Measurements from ENCODE around the gene SGCA. TPM values are rescaled to one million over a fixed set of nuclear protein-coding genes. Genes with fewer than 3 reads are reported as not detected.

Gene SGCA
- total and polyA plus RNA-seq, 2 experiments from 2014 or later, result 0.19 TPM; not detected in 1

DNA sequence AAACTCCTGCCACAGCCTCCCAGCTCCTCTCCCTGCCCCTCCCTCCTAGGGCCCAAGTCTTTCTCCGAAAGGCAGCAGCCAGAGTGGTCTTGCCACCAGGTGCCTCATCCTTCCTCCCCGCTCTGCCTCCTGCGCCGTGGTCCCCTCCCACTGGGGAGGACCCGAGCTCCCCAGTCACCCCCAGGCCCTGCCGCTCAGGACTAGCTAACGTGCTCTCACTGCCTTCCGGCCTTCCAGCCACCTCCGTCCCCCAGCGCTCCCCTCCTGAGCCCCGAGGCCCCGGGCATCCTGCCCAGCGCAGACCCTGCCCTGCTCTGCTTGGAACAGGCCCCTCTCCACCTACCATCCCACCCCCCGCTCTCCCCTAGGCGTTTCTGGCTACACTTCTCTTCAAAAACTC is 55.0 kb downstream of the SGCA start:
- Histone ChIP-seq H3K9me2 (ENCODE audit: insufficient read depth) (peaks cover 5% of the 10 kb centered on the region; the same call in 1 of the 2 replicates), H3K36me3 (ENCODE audit: insufficient read depth) (no peaks in the 10 kb centered on the region), H3K27ac (ENCODE audit: low read depth) (no peak overlapping the region), H3K79me2 (replicated peaks; ENCODE audit: insufficient read depth) (no peaks in the 10 kb centered on the region), H4K20me1 (replicated peaks; ENCODE audit: insufficient read depth) (no peaks in the 10 kb centered on the region), H3F3A (replicated peaks; ENCODE audit: low read depth) (no peaks in the 10 kb centered on the region), H2AFZ (peak overlapping the region; percentile 49; the same call in 1 of the 2 replicates), H3K27me3 (ENCODE audit: insufficient read depth) (no peaks in the 10 kb centered on the region), H3K4me2 (no peak overlapping the region), H3K4me1 (ENCODE audit: insufficient read depth) (no peaks in the 10 kb centered on the region), H3K4me3 (no peak overlapping the region)
- H3K27ac Mint-ChIP-seq, result no peak overlapping the region
- ATAC-seq (peak; percentile 64), DNase-seq (ENCODE audit: low spot score) (no peak)
- H3K27me3 Mint-ChIP-seq (ENCODE audit: insufficient read depth, low read depth, poor library complexity), result peaks cover 5% of the 10 kb centered on the region
- TF ChIP-seq, protein P1, sequence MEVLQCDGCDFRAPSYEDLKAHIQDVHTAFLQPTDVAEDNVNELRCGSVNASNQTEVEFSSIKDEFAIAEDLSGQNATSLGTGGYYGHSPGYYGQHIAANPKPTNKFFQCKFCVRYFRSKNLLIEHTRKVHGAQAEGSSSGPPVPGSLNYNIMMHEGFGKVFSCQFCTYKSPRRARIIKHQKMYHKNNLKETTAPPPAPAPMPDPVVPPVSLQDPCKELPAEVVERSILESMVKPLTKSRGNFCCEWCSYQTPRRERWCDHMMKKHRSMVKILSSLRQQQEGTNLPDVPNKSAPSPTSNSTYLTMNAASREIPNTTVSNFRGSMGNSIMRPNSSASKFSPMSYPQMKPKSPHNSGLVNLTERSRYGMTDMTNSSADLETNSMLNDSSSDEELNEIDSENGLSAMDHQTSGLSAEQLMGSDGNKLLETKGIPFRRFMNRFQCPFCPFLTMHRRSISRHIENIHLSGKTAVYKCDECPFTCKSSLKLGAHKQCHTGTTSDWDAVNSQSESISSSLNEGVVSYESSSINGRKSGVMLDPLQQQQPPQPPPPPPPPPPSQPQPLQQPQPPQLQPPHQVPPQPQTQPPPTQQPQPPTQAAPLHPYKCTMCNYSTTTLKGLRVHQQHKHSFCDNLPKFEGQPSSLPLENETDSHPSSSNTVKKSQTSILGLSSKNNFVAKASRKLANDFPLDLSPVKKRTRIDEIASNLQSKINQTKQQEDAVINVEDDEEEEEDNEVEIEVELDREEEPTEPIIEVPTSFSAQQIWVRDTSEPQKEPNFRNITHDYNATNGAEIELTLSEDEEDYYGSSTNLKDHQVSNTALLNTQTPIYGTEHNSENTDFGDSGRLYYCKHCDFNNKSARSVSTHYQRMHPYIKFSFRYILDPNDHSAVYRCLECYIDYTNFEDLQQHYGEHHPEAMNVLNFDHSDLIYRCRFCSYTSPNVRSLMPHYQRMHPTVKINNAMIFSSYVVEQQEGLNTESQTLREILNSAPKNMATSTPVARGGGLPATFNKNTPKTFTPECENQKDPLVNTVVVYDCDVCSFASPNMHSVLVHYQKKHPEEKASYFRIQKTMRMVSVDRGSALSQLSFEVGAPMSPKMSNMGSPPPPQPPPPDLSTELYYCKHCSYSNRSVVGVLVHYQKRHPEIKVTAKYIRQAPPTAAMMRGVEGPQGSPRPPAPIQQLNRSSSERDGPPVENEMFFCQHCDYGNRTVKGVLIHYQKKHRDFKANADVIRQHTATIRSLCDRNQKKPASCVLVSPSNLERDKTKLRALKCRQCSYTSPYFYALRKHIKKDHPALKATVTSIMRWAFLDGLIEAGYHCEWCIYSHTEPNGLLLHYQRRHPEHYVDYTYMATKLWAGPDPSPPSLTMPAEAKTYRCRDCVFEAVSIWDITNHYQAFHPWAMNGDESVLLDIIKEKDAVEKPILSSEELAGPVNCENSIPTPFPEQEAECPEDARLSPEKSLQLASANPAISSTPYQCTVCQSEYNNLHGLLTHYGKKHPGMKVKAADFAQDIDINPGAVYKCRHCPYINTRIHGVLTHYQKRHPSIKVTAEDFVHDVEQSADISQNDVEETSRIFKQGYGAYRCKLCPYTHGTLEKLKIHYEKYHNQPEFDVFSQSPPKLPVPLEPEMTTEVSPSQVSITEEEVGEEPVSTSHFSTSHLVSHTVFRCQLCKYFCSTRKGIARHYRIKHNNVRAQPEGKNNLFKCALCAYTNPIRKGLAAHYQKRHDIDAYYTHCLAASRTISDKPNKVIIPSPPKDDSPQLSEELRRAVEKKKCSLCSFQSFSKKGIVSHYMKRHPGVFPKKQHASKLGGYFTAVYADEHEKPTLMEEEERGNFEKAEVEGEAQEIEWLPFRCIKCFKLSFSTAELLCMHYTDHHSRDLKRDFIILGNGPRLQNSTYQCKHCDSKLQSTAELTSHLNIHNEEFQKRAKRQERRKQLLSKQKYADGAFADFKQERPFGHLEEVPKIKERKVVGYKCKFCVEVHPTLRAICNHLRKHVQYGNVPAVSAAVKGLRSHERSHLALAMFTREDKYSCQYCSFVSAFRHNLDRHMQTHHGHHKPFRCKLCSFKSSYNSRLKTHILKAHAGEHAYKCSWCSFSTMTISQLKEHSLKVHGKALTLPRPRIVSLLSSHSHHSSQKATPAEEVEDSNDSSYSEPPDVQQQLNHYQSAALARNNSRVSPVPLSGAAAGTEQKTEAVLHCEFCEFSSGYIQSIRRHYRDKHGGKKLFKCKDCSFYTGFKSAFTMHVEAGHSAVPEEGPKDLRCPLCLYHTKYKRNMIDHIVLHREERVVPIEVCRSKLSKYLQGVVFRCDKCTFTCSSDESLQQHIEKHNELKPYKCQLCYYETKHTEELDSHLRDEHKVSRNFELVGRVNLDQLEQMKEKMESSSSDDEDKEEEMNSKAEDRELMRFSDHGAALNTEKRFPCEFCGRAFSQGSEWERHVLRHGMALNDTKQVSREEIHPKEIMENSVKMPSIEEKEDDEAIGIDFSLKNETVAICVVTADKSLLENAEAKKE (CRISPR knock-in tag; IDR thresholded peaks at IDR 0.05), result no peak
- TF ChIP-seq STAT1 (IDR thresholded peaks at IDR 0.05; ENCODE audit: unreplicated experiment), result no peak
- TF ChIP-seq CREB1 (CRISPR knock-in tag; IDR thresholded peaks at IDR 0.05; ENCODE audit: low read depth), result no peak
- TF ChIP-seq ETS1 (IDR thresholded peaks at IDR 0.05), result no peak
- TF ChIP-seq JUNB (IDR thresholded peaks at IDR 0.05; ENCODE audit: unreplicated experiment), result no peak
- peaks cover 14% of the 10 kb centered on the region for H3K36me3 Mint-ChIP-seq (ENCODE audit: low read depth)
- peaks cover 23% of the 10 kb centered on the region for H3K4me1 Mint-ChIP-seq
- no peak overlapping the region for H3K4me3 Mint-ChIP-seq
- peaks cover 19% of the 10 kb centered on the region for H3K9me3 Mint-ChIP-seq

Measured in GM23338 (cell line).